VCaP (cell line): ENCODE data around the gene TMEM219.

ENCODE experiments used
- H3K27ac ChIP-seq: fragments of 450-650 bp; 2 replicates; pipeline ENCODE4 v1.5.1; 2017
- CTCF ChIP-seq: fragments of 450-650 bp; conservative IDR thresholded peaks from 2 replicates; pipeline ENCODE4 v1.5.1; 2017; ENCODE audit warnings: mild to moderate bottlenecking, moderate library complexity

TMEM219 gene

GRCh38 chr16:29990034-29990433 lies 28.2 kb downstream of the TMEM219 start:
- no peak overlapping the region for H3K27ac ChIP-seq
- no peak for TF ChIP-seq CTCF

GRCh38 chr16:29990883-29991570 lies 29.1 kb downstream of the TMEM219 start:
- no peak for TF ChIP-seq CTCF
- no peak overlapping the region for H3K27ac ChIP-seq

- no peak for TF ChIP-seq CTCF
- no peak overlapping the region for H3K27ac ChIP-seq
Measured at GRCh38 chr16:29991571-29991904, 29.7 kb downstream of the TMEM219 start.

- no peak for TF ChIP-seq CTCF
- 0 out of 2 replicates have a peak overlapping the region, but pooled peaks have one; percentile 26 for H3K27ac ChIP-seq
Measured at GRCh38 chr16:29992344-29992967, 30.6 kb downstream of the TMEM219 start.

GRCh38 chr16:29993191-29993902 lies 31.5 kb downstream of the TMEM219 start:
- H3K27ac ChIP-seq: no peak overlapping the region; the same call in 1 of the 2 replicates
- no peak for TF ChIP-seq CTCF

- TF ChIP-seq CTCF: no peak
- H3K27ac ChIP-seq: peak overlapping the region; percentile 90
Measured at GRCh38 chr16:29993903-29994599, 32.2 kb downstream of the TMEM219 start.
